NCI-H1105 treated with DMSO at 0.1 percent for 48 hours (cell line): ENCODE measurements around the gene ACTR3C.
"Not testable (repeated sequence)": the region's sequence is repeated elsewhere in the genome, so short reads cannot be mapped to it uniquely, and the experiment has no call there.

Experiments used
- DNase-seq: peaks from one replicate; lab custom pipeline; 2025; lab: John Stamatoyannopoulos, UW

ACTR3C gene

DNA sequence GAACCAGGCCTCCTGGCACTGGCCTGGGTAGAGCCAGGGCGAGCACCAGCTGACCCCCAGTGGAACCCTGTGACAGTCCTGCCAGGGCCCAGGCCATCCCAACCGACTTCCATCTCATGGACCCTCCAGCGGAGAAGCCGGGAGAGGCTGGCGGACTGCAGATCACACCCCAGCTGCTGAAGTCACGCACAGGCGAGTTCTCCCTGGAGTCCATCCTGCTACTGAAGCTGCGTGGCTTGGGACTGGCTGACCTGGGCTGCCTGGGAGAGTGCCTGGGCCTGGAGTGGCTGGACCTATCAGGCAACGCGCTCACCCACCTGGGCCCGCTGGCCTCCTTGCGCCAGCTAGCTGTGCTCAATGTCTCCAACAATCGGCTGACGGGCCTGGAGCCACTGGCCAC, 13.4 kb upstream of the ACTR3C start:
- DNase-seq, result no peak

DNA sequence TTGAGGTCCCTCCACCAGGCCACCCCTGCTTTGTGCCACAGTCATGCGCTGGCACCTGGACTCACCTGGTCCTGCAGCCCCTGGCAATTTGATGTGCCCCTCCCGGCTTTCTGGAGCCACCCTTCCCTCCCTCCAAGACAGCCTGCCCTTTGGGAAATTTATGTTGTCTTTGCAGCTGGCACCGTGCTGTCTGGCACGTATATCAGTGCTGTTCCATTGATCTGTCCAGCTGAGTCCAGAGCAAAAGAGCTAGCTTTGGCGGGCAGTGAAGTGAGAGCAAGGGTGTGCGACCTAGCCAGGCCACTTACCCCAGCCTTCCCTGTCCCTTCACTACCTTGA, 12.4 kb upstream of the ACTR3C start:
- no peak for DNase-seq

DNA sequence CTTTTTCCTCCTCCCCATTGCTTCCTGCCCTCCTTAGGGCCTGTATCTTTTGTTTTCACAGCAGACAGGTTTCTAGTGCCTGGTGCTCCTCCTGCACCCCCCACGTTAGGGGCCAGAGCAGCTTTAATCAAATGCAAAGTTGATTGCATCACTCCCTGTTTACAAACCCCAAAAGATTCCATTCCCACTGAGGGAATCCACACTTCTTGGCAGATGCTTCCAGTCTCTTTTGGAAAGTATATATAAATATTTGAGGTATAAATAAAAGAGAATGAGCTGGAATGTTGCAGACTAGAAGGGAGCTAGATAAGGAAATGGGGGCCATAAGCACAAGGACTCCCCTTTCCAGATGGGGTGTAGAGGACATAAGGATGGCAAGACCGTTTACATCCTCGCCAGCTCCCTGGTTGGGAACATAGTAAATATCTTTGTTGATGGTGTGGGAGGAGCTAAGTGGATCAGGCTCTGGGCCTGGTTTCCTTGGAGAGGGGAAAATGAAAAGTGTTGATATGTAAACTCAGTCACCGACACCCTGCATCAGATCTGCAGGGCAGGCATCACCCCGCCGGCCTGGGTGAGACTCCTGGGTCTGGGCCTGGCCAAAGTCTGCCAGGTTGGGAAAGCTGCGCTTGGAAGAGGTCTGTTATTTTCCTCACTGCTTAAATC, 11.9 kb upstream of the ACTR3C start:
- DNase-seq, result no peak

DNA sequence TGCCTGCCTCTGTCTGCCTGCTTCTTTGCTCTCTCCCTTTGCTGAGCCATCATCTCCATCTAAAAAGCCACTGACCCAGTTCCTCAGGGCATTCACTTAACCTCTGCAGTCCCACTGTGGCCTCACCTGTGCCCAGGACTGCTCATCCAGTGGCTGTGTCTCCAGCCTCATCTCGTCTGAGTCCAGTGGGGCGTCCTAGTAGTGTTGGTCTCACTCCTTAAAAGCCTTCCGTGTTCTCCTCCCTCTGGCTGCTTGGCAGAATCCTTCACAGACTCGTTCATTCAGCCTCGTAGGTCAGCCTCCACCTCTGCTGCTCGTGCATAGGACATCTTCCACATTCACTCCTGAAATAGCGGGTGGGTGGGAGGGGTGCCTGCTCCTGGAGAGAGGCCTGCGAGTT, 10.8 kb upstream of the ACTR3C start:
- DNase-seq, result no peak

DNA sequence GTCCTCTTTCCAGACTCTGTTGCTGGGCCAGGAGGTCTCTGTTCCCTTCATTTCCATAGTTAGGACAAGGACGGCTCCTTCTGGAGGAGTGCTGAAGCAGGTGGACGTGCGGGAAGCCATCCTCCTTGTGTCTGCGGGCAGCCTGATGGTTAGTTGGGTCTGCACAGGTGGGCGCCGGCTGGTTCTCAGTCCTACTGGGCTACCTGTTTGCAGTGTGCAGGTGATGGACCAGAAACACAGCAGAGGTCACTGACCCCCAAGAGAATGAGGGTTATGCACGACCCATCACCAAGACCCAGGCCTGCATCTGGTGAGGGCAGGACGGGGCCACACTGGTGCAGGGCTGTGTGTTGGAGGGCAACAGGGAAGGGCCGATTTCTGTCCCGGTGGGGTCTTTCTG, 10.3 kb upstream of the ACTR3C start:
- no peak for DNase-seq

DNA sequence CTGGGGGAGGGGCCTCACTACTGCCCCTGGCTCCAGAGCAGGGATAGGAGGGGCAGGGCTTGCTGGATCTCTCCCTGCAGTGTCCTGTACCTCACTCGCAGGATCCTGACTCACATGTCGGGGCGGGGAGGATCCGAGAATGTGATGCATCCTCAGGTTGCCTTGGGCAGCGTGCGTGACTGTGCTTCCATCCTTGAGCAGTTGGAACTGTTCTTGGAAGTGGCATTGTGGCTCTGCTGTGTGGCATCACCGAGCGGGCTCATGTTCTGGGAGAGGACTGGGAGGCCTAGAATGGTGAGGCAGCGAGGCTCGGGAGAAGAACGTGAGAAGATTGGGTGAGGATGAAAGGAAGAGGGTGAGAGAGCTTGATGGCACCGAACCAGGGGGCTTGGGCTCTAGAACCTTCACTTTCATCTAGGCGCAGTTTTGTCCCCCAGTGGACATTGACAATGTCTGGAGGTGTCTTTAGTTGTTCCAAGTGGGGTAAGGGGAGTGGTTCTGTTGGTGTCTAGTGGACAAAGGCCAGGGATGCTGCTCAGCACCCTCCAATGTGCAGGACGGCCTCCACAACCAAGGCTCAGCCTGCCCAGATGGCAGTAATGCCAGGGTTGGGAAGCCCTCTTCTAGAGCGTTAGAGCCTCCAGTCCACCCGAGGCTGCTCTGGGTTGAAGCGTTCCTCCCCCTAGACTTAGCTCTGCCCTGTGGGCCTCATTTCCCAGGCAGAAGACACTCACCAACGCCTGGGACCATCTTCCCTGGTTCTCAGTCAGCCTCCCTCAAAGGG, 9.7 kb upstream of the ACTR3C start:
- no peak for DNase-seq

DNA sequence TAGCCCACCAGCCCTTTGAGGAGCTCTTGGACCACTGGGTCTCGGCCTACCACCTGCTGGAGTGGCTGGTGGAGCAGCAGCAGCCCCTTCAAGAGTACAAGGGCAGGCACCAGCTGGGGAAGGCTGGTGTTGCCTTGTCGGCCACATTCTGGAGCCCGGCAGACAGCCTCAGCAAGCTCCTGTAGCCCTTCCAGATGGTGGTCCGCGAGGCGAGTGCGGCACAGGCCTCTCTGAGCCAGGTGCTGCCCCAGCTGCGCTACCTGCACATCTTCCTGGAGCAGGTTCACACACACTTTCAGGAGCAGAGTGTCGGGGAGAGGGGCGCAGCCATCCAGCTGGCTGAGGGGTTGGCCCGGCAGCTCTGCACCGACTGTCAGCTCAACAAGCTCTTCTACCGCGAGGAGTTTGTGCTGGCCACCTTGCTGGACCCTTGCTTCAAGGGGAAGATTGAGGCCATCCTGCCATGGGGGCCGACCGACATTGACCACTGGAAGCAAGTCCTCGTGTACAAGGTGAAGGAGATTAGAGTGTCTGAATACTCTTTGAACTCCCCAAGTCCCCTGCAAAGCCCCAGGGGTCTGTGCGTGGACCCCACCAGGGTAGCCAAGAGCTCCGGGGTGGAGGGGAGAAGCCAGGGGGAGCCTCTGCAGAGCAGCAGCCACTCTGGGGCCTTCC, 7.0 kb upstream of the ACTR3C start:
- DNase-seq, result no peak

DNA sequence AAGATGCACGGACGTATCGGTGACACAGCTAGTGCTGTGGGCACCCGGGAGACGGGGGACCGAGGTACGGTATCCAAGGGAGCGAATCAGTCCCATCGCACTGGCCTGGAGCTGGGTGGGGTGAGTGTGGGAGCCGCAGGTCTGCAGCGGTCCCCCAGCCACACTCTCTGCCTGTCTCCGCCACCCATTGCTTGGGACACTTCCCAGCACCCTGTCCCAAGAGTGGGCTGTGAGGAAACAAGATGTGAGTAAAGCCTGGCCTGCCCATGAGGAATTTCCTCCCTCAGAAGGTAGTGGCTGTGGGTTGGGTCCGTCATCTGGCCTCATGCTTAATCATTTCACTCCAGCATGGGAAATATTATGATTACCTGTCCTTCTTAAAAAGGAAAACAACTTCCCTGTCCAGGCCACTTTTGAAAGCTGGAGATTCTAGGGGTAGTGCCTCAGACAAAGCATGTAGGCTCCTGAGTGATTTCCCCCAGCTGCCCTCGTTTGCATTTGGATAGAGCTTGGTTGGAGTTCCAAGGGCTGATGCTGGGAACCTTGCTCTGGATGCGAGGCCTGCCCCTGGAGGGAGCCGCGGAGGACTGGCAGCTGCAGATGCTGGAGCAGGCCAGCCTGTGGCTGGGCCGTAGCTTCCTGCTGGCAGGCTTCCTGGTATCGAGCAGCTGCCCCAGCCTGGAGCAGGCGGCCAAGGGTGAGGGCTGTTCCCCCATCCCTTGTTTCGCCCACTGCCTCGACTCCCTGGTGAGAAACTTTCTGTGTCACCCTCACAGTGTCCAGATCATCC, 6.2 kb upstream of the ACTR3C start:
- no peak for DNase-seq

DNA sequence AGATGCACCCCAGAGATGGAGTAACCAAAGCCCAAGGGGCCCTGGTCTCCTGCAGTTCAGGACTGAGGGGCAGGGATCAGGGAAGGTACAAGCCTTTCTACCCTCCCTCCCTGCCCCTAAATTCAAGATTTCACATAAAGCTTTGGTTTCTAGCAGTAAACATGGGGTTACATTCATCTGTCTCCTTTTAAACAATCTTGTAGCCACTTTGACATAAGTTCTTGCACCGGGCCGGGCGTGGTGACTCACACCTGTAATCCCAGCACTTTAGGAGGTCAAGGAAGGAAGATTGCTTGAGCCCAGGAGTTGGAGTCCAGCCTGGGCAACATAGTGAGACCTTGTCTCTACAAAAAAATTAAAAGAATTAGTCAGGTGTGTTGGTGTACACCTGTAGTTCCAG, 4.0 kb upstream of the ACTR3C start:
- no peak for DNase-seq

DNA sequence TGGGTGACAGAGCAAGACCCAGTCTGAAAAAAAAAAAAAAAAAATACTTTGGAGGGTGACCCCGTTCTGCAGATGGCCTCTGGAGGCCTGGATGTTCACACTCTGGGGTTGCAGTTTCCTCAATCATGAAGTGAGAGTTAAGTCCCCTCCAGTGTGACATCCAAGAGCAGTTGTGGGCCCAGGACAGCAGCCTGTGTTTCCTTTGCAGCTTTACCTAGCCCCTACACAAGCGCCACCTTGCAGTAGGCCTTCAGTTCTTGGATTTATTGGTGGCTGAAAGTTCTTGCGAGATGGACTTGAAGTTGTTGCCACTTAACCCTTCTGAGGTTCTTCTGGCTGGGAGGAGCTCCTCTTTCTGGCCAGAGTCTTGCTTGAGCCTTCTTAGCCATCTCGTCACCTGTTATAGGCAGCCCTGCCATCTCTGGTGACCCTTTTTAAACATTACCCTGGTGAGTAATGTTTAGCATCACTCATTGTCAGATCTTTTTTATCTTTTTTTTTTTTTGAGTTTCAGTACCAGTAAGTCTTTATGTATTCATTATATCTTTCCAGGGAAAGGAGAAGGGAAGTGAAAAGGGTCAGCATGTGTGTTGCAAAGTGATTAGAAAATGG, 3.4 kb upstream of the ACTR3C start:
- no peak for DNase-seq

DNA sequence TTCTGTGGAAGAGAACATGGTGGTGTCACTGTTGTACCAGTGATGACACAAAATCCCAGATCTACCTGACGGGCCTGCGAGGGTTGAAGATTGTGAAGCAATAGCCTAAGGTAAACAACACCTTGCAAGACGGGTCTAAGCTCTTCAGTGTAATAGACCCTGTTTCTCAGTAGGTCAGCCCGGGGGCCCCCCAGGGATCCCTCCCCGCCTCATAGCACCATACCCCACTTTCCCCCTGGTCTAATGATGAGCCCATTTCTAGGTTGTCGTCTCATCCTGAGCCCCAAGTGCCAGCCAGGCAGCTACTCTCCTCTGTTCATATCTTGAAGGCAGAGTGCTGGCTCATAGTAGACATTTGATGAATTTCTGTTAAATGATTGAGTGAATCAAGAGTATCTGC, 2.6 kb upstream of the ACTR3C start:
- no peak for DNase-seq

DNA sequence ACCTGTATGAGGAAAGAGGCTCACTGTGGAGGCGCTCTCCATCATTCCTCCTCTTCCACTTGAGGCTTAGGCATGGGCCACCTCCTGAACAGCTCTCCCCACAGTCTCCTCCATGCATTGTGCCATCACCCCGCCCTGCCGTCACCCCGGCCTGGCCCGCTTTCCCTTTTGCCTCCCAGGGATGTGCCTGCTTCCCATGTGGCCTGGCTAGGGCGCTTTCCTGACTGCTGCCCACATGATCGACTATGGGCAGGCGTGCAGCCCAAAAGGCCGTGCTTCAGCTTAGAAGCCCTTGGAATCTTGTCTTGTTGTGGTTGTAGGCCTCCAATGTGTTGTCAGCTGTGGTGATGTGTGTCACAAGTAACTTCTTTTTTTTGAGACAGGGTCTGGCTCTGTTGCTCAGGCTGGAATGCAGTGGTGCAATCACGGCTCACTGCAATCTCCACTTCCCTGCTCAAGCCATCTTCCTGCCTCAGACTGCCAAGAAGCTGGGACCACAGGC, 1.8 kb upstream of the ACTR3C start:
- DNase-seq, result no peak

DNA sequence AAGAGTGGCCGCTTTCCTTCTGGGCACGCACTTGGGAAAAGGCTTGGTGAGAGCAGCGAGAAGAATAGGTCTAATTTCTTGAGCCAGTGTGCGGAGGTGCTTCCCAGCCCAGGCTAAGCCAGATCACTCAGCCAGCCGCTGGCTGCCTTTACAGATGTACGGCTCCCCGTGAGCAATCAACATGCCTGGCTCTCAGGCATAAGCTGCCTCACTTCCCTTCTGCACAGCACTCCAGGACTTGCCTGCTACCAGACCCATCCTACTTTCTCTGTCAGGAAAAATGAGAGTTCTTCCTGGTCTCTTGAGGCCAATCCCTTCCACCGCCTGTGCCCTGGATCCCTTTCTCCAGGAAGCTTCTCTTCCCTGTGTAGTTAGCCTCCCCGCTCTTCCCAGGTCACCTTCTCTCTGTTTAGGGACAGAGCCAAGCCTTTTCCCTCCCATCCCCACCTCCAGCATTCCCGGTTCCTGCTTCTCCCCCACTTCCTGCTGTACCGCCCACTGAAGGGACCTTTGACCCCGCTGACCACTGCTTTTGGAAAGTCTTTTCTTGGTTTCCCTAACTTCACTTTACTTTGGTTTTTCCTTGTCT, 1.1 kb upstream of the ACTR3C start:
- DNase-seq, result no peak

DNA sequence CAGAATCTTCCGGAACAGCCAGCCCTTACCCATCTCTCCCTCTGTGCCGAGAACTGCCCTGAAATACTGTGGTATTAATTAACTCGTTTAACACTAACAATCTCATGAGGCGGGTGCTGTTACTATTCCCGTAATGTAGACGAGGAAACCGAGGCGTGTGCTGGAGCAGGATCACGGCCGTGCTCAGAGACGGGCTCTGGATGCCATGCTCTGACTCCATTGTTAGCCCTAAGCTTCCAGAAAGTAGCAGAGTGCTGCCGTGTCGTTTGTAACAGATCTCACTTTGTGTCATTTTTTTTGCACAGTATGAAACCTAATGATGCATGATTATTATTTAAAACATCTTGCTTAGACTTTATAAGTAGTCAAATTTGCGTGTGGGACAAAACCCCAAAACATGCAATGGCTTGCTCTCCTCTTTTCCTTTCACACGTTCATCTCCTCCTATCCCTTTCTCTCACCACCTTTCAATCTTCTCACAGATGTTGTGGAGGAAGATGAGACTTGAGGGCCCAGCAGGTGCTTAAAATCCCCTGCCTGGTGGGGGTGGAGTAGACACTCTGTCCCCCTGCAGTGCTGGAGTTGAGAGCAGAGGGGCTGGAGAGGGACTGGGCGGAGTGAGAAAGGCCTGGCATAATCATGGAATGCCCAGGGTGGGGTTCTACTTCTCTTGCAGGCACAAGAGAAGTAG, 482 bp upstream of the ACTR3C start:
- no peak for DNase-seq

DNA sequence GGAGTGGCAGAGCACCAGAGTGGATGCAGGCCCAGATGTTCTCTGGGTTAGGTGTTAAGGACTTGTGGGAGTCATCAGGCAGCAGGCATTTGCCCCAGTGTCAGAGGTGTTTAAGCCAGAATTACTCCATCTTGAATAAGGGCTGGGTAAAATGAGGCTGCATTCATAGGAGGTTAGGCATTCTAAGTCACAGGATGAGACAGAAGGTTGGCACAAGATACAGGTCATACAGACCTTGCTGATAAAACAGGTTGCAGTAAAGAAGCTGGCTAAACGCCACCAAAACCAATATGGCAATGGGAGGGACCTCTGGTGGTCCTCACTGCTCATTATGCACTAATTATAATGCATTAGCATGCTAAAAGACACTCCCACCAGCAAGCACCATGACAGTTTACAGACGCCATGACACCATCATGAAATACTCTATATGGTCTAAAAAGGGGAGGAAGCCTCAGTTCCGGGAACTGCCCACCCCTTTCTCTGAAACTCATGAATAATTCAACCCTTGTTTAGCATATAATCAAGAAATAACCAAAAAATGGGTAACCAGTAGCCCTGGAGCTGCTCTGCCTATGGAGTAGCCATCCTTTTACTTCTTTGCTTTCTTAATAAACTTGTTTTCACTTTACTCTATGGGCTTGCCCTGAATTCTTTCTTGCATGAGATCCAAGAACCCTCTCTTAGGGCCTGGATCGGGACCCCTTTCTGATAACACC, 1.1 kb downstream of the ACTR3C start:
- peak; percentile 9 for DNase-seq

DNA sequence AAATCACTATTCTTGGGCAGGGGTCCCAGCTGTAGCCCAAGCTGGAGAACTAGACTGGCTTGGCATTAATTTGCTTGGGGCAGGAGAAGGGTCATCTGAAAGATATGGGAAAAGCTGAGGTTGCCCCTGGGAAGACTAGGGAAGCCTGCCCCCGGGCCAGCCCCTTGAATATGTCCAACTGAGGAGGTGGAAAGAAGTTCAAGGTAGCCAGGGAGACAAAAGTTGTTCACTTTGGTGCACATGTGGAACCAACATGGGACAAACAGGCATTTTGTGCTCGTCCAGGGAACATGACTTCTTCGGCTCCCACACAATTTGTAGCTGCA, 1.6 kb downstream of the ACTR3C start:
- no peak for DNase-seq

DNA sequence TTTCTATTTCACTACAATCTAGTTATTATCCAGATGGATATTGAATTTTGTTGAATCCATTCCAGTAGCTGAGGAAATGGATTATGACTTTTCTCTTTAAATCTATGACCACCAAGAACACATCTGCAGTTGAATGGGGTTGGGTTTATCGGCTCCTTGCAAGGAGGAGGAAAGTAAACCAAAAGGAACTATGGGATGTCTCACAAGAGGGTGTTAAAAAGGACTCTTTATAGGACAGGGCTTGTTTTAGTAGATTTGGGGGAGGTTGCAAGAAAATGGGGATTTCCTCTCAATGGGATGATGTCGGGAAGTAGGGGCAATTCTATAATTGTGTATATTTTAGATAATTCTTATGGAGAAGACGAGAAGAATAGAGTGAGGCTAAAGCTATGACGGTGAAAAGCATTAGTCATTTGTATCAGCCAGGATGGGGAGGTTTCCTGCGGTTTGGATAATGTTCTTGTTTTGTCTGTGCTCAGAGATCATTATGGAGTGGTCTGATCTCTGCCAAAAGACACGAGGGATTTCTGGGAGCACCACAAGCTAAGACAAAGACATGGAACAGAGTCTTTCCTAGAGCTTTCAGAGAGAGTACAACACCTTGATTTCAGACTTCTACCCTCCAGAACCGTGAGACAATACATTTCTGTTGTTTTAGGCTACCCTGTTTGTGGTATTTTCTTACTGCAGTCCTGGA, 5.4 kb downstream of the ACTR3C start:
- DNase-seq, result no peak

DNA sequence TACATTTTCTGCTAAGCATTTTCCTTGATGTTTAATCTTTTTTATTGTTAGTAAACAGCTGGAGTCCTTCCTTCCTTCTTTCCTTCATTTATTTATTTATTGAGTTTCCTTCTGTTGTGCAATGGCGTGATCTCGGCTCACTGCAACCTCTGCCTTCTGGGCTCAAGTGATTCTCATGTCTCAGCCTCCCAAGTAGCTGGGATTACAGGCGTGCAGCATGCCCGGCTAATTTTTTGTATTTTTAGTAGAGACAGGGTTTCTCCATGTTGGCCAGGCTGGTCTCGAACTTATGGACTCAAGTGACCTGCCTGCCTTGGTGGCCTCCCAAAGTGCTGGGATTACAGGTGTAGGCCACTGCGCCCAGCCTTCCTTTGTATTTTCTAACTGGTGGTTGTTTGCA, 6.4 kb downstream of the ACTR3C start:
- DNase-seq, result not testable (repeated sequence)

DNA sequence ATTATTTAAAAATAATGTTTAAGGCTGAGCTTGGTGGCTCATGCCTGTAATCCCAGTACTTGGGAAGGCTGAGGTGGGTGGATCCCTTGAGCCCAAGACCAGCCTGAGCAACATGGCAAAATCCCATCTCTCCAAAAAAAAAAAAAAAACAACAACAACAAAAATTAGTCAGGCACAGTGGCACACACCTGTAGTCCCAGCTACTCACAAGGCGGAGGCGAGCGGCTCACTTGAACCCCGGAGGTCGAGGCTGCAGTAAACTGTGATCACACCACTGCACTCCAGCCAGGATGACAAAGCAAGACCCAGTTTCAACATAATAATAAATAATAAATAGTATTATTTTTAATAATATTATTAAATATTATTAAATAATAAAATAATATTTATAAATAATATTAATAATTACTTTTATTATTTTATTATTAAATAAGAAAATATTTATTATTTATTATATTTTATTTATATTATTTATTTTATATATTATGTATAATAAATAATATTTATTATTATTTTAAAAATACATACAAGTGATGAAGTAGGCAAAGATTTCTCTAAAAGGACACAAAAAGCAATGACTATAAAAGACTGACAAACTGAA, 8.6 kb downstream of the ACTR3C start:
- no peak for DNase-seq
